ENCODE measurements around the gene ITPRID1. TPM values are rescaled to one million over a fixed set of nuclear protein-coding genes. Genes with fewer than 3 reads are reported as not detected.

ITPRID1 gene
- total RNA-seq, 1 experiment from 2014 or later: not detected

GRCh38 chr7:31705377-31705776, 191.5 kb downstream of the ITPRID1 start:
- POLR2A ChIA-PET: no interaction called here
- no peak for DNase-seq (ENCODE audit: unreplicated experiment)
- intact Hi-C loops (cut with micrococcal nuclease): no loop called here
- peaks cover 13% of the 10 kb centered on the region for H3K27me3 Mint-ChIP-seq (ENCODE audit: insufficient read depth, unreplicated experiment)
- H3K4me1 Mint-ChIP-seq (ENCODE audit: insufficient read depth, unreplicated experiment): no peaks in the 10 kb centered on the region
- TF ChIP-seq CTCF (IDR thresholded peaks at IDR 0.05; ENCODE audit: unreplicated experiment): no peak
- no TSS peak for BruUV-seq (replicated peaks)
- no peak overlapping the region for H3K4me3 Mint-ChIP-seq (ENCODE audit: unreplicated experiment)
- no peak overlapping the region for H3K27ac Mint-ChIP-seq (ENCODE audit: low read depth, unreplicated experiment)
- H3K9me3 Mint-ChIP-seq (ENCODE audit: unreplicated experiment): no peaks in the 10 kb centered on the region
- CTCF ChIA-PET: no interaction called here
- H3K36me3 Mint-ChIP-seq (ENCODE audit: insufficient read depth, unreplicated experiment): no peaks in the 10 kb centered on the region

GRCh38 chr7:31707089-31707488, 193.2 kb downstream of the ITPRID1 start:
- H3K27ac Mint-ChIP-seq (ENCODE audit: low read depth, unreplicated experiment): no peak overlapping the region
- BruUV-seq (replicated peaks): no TSS peak
- peaks cover 6% of the 10 kb centered on the region for H3K9me3 Mint-ChIP-seq (ENCODE audit: unreplicated experiment)
- no peaks in the 10 kb centered on the region for H3K4me1 Mint-ChIP-seq (ENCODE audit: insufficient read depth, unreplicated experiment)
- TF ChIP-seq CTCF (IDR thresholded peaks at IDR 0.05; ENCODE audit: unreplicated experiment): no peak
- CTCF ChIA-PET: interaction anchor here (0.6 to 0.7 kb wide), 2 partner anchors 69 to 573 kb away, joined by 3 to 5 read pairs; no protein-coding TSS in a partner anchor
- no peak overlapping the region for H3K4me3 Mint-ChIP-seq (ENCODE audit: unreplicated experiment)
- POLR2A ChIA-PET: no interaction called here
- DNase-seq (ENCODE audit: unreplicated experiment): no peak
- H3K27me3 Mint-ChIP-seq (ENCODE audit: insufficient read depth, unreplicated experiment): peaks cover 8% of the 10 kb centered on the region
- no peaks in the 10 kb centered on the region for H3K36me3 Mint-ChIP-seq (ENCODE audit: insufficient read depth, unreplicated experiment)
- intact Hi-C loops (cut with micrococcal nuclease): no loop called here

Other genes starting within 250 kb of the ITPRID1 start
- not detected in 2 replicates for gene NEUROD6, start 173.4 kb upstream of the ITPRID1 start, total RNA-seq (2022)
- gene PPP1R17, start 173.1 kb downstream of the ITPRID1 start, total RNA-seq (2022): not detected in 2 replicates